GM23338 (cell line): ENCODE data around the gene EXOC3L4.

Experiments used
- CREB1 ChIP-seq: fragments of 250-450 bp; sonication (Bioruptor Pico); IDR thresholded peaks from 2 replicates; pipeline ENCODE4 v1.5.0; 2020; ENCODE audit warnings: low read depth, mild to moderate bottlenecking, moderate library complexity
- CTCF ChIP-seq, 2 experiments: fragments of 200-600 bp in 1 of 2; sonication (generic) in 1 of 2; conservative IDR thresholded peaks; 2 replicates each; pipeline versions ENCODE4 v1.5.1 to v1.6.1; 2016 to 2017; ENCODE audit warnings: antibody characterized with exemption in 2 of 2, low read depth in 2 of 2, mild to moderate bottlenecking in 2 of 2, moderate library complexity in 1 of 2
- ETS1 ChIP-seq: IDR thresholded peaks from 2 replicates; pipeline ENCODE4 v1.6.1; 2016; ENCODE audit warnings: antibody characterized with exemption
- EZH2 ChIP-seq: fragments of 200-600 bp; sonication (generic); IDR thresholded peaks from one replicate; pipeline ENCODE4 v1.8.0; 2017; ENCODE audit warnings: antibody characterized with exemption, mild to moderate bottlenecking, low read depth; ENCODE audit not compliant: unreplicated experiment
- JUNB ChIP-seq: IDR thresholded peaks from one replicate; pipeline ENCODE4 v1.6.1; 2016; ENCODE audit warnings: antibody characterized with exemption; ENCODE audit not compliant: unreplicated experiment
- NANOG ChIP-seq: IDR thresholded peaks from 2 replicates; pipeline ENCODE4 v1.6.1; 2016; ENCODE audit warnings: antibody characterized with exemption, borderline replicate concordance
- POLR2AphosphoS5 ChIP-seq: IDR thresholded peaks from 2 replicates; pipeline ENCODE4 v1.6.1; 2016; ENCODE audit warnings: antibody characterized with exemption, low read depth
- STAT1 ChIP-seq: IDR thresholded peaks from one replicate; pipeline ENCODE4 v1.6.1; 2016; ENCODE audit warnings: antibody characterized with exemption; ENCODE audit not compliant: unreplicated experiment
- TF ChIP-seq, protein P1 (sequence below): IDR thresholded peaks from one replicate; pipeline ENCODE4 v1.6.1; 2018; ENCODE audit warnings: antibody characterized with exemption; ENCODE audit not compliant: unreplicated experiment

DNA sequence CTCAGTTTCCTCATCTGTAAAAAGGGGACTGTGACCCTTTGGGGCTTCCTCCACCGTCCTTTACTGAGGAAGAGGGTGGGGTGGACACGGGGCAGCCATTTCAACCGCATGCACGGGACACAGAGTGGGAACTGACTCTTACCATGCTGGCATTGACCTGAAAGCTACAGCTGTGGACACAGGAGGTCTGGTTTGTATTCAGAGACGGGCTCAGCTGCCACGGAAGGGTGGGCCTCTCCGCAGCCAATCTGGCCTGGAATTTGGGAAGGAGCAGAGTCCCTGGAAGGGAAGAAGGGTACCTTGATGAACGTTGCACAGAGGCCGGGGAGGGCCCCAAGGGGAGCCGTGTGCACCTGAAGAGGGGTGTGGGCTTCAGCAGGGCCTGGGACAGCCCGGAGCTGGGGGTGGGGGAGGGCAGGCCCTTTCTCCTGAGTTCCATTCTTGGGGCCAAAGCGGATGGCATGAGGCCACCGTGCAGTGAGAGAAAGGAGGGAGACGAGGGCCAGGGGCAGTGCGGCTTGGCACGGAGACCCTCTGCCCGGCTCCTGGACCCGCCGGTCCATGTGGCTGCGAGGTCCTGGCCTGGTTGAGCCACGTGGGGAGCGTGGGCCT lies 43.3 kb downstream of the EXOC3L4 start:
- TF ChIP-seq CTCF (conservative IDR thresholded peaks at IDR 0.05; ENCODE audit: low read depth in 2 of 2) (no peak), POLR2AphosphoS5 (no peak), STAT1 (no peak), NANOG (no peak), ETS1 (no peak), JUNB (no peak), EZH2 (no peak), CREB1 (CRISPR knock-in tag) (no peak)
- TF ChIP-seq, protein P1, sequence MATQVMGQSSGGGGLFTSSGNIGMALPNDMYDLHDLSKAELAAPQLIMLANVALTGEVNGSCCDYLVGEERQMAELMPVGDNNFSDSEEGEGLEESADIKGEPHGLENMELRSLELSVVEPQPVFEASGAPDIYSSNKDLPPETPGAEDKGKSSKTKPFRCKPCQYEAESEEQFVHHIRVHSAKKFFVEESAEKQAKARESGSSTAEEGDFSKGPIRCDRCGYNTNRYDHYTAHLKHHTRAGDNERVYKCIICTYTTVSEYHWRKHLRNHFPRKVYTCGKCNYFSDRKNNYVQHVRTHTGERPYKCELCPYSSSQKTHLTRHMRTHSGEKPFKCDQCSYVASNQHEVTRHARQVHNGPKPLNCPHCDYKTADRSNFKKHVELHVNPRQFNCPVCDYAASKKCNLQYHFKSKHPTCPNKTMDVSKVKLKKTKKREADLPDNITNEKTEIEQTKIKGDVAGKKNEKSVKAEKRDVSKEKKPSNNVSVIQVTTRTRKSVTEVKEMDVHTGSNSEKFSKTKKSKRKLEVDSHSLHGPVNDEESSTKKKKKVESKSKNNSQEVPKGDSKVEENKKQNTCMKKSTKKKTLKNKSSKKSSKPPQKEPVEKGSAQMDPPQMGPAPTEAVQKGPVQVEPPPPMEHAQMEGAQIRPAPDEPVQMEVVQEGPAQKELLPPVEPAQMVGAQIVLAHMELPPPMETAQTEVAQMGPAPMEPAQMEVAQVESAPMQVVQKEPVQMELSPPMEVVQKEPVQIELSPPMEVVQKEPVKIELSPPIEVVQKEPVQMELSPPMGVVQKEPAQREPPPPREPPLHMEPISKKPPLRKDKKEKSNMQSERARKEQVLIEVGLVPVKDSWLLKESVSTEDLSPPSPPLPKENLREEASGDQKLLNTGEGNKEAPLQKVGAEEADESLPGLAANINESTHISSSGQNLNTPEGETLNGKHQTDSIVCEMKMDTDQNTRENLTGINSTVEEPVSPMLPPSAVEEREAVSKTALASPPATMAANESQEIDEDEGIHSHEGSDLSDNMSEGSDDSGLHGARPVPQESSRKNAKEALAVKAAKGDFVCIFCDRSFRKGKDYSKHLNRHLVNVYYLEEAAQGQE: no peak
